GM12892 (cell line): Measurements from ENCODE around the gene SV2B.

ENCODE experiments used
- POLR2A ChIP-seq: IDR thresholded peaks from 2 replicates; pipeline ENCODE4 v1.6.1; 2011; ENCODE audit warnings: low read depth, low read length, control low read depth
- POLR2AphosphoS5 ChIP-seq: IDR thresholded peaks from 2 replicates; pipeline ENCODE4 v1.6.1; 2011; ENCODE audit warnings: low read depth, low read length, control low read depth
- TAF1 ChIP-seq: IDR thresholded peaks from 2 replicates; pipeline ENCODE4 v1.6.1; 2011; ENCODE audit warnings: low read depth, mild to moderate bottlenecking, control low read depth, low read length, borderline replicate concordance

GRCh38 chr15:91192285-91192684, 92.2 kb downstream of the SV2B start:
- TF ChIP-seq TAF1 (no peak), POLR2A (no peak), POLR2AphosphoS5 (no peak)
